HAP-1 (cell line): ENCODE measurements around the gene FAM83D.

ENCODE experiments used
- DNase-seq, 2 experiments: peaks; one replicate each; pipeline ENCODE4 v3.0.0-alpha.2; 2016 to 2020; ENCODE audit warnings: low spot score in 2 of 2
- H3K27me3 ChIP-seq: fragments of 250-450 bp; sonication (Bioruptor Pico); 2 replicates; pipeline ENCODE4 v1.5.1; 2020; ENCODE audit warnings: low read depth, mild to moderate bottlenecking, moderate library complexity
- H3K36me3 ChIP-seq: fragments of 250-450 bp; sonication (Bioruptor Pico); replicated peaks from 2 replicates; pipeline ENCODE4 v1.5.1; 2020; ENCODE audit warnings: mild to moderate bottlenecking
- H3K4me1 ChIP-seq: fragments of 250-450 bp; sonication (Bioruptor Pico); 2 replicates; pipeline ENCODE4 v1.5.1; 2020; ENCODE audit warnings: mild to moderate bottlenecking
- H3K4me3 ChIP-seq: fragments of 250-450 bp; sonication (Bioruptor Pico); 2 replicates; pipeline ENCODE4 v1.5.1; 2020; ENCODE audit warnings: mild to moderate bottlenecking, moderate library complexity
- H3K9me3 ChIP-seq: fragments of 250-450 bp; sonication (Bioruptor Pico); 2 replicates; pipeline ENCODE4 v1.5.1; 2020; ENCODE audit warnings: mild to moderate bottlenecking, moderate library complexity
- in situ Hi-C: fragments of 300-500 bp; cut with MboI; formaldehyde crosslinking; loops from 3 replicates; pipeline ENCODE4 v1.14.3; 2020; ENCODE audit warnings: low sequenced_read_pairs, inconsistent platforms, mixed read lengths

Gene FAM83D

DNA sequence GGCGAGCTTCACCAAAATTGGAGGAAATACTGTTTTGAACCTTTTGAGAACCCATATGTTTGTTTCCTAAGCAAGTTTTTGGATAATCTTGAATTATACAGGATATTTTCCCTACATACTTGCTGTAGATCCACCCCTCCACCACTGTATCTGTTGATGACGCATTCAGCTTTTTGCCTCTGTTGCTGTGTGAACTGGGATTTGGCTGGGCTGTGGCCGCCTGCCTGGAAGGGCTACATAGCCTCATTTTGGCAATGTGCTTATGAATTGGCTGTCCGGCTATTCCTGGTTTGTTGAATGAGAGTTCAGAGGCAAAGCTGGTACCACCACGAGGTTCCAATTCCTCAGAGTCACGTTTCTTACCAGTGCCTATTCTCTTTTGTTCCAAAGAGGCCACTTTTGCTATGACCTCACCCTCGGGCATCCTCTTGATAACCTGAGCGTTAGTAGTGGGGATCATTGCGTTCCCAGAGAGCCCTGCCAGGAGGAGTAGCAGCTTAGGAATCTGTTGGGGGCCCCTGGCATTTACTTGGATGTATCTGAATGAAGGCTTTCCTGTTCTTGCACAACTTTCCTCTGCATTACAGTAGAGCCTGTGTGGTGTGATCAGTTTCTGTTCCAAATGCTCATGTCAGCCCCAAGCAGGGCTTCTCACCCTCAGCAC, 6.4 kb downstream of the FAM83D start:
- no peaks in the 10 kb centered on the region for H3K27me3 ChIP-seq
- no peaks in the 10 kb centered on the region for H3K9me3 ChIP-seq
- peaks cover 14% of the 10 kb centered on the region; the same call in 1 of the 2 replicates for H3K4me1 ChIP-seq
- no peak for DNase-seq
- no peak overlapping the region for H3K4me3 ChIP-seq
- in situ Hi-C loops, result no loop called here
- H3K36me3 ChIP-seq, result peaks cover 65% of the 10 kb centered on the region

DNA sequence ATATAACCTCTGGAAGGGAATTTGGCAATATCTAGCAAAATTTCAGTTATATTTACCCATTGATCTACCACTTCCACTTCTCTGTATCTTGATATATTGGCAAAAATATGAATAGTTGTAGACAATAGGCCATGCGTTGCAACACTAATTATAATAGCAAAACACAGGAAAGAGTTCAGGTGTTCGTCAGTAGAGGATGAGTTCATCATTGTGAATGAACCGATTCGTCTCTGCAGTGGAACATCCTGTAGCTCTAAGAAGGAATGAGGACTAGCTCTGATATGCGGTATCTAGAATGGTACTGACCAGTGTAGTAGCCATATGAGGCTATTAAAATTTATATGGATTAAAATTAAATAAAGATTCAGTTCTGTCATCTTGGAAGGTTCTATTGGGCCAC, 8.3 kb downstream of the FAM83D start:
- H3K9me3 ChIP-seq, result no peaks in the 10 kb centered on the region
- in situ Hi-C loops, result no loop called here
- no peaks in the 10 kb centered on the region for H3K27me3 ChIP-seq
- H3K4me1 ChIP-seq, result peaks cover 15% of the 10 kb centered on the region; the same call in 1 of the 2 replicates
- no peak for DNase-seq
- no peak overlapping the region for H3K4me3 ChIP-seq
- peaks cover 72% of the 10 kb centered on the region for H3K36me3 ChIP-seq

DNA sequence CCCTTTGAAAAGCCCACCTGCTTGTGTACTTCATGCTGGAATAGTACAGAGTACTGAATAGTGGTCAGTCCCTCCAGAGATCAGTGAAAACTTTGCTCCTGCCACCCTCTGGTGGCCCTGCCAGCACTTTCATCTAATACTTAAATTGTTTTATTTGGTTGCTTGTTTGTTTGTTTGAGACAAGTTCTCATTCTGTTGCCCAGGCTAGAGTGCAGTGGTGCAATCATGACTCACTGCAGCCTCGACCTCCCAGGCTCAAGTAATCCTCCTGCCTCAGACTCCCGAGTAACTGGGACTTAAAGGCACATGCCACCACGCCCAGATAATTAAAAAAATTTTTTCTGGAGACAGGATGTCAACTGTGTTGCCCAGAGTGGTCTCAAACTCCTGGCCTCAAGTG, 9.1 kb downstream of the FAM83D start:
- Histone ChIP-seq H3K27me3 (no peaks in the 10 kb centered on the region), H3K4me3 (no peak overlapping the region), H3K9me3 (no peaks in the 10 kb centered on the region), H3K4me1 (peaks cover 15% of the 10 kb centered on the region; the same call in 1 of the 2 replicates), H3K36me3 (peaks cover 74% of the 10 kb centered on the region)
- in situ Hi-C loops, result no loop called here
- no peak for DNase-seq

DNA sequence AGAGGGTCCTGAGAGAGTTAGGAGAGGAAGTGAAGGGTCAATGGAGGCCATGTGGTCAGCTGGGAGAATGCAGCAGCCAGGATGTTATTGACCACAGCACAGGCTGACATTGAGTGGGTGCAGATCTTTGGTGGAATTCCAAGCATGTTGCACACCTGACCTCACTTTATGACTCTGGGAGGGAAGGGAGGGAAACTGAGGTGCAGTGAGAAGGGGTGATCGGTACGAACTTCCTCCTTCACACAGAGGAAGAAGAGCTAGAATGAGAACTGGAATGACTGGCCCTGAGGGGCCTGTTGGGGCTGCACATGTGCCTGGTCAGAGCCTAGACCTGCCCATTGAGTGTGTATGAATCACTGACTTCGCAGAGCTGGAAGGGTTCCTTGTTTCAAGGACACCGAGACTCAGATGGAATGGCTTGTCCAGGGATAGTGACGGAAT, 9.8 kb downstream of the FAM83D start:
- Histone ChIP-seq H3K9me3 (no peaks in the 10 kb centered on the region), H3K27me3 (no peaks in the 10 kb centered on the region), H3K4me3 (no peak overlapping the region), H3K36me3 (peaks cover 75% of the 10 kb centered on the region), H3K4me1 (peaks cover 15% of the 10 kb centered on the region; the same call in 1 of the 2 replicates)
- in situ Hi-C loops, result no loop called here
- DNase-seq, result no peak

DNA sequence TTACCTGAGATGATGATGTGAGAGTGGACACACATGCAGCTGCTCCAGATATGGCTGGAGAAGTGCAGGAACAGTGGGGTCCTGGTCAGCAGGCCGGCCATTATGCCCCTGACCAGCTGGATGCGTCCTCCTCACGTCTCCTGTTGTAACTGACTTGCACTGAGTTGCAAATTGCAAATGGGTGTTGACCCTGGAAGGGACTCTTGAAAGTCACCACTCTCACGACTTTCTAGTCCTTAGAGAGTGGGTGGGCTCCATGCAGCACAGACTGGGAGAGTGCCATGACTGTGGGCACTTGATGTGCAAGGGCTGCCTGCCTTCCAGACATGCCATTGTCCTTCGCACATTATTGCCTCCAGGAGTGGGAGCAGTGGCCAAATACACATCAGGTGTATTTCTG, 10.8 kb downstream of the FAM83D start:
- Histone ChIP-seq H3K36me3 (peaks cover 75% of the 10 kb centered on the region), H3K4me1 (peaks cover 9% of the 10 kb centered on the region; the same call in 1 of the 2 replicates), H3K27me3 (no peaks in the 10 kb centered on the region), H3K9me3 (no peaks in the 10 kb centered on the region), H3K4me3 (no peak overlapping the region)
- in situ Hi-C loops, result no loop called here
- no peak for DNase-seq

DNA sequence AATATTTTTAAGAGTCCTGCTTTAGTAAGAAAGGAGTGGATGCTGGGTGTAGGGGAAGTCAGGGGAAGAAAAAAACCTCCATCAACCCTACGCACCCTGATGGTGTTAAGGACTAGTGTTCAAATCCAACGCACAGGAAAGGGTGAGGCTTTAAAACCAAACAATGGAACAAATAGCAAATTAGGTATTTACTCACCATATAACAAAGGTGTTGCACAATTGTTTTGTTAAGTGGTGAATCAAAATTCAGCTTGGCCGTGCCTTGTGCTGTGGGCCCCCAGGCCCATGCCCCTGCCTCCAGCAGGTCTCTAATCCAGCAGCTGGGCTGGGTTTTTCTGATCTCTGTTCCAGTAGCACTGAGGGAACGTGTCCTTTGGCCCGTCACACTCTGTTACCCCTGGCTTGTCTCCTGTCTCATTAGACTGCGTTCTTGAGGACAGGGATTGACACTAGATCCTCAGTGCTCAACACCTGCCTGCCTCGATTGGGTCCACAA, 11.8 kb downstream of the FAM83D start:
- peaks cover 7% of the 10 kb centered on the region; the same call in 1 of the 2 replicates for H3K4me1 ChIP-seq
- H3K36me3 ChIP-seq, result peaks cover 81% of the 10 kb centered on the region
- DNase-seq, result no peak
- no peaks in the 10 kb centered on the region for H3K27me3 ChIP-seq
- no peaks in the 10 kb centered on the region for H3K9me3 ChIP-seq
- in situ Hi-C loops, result no loop called here
- no peak overlapping the region for H3K4me3 ChIP-seq

DNA sequence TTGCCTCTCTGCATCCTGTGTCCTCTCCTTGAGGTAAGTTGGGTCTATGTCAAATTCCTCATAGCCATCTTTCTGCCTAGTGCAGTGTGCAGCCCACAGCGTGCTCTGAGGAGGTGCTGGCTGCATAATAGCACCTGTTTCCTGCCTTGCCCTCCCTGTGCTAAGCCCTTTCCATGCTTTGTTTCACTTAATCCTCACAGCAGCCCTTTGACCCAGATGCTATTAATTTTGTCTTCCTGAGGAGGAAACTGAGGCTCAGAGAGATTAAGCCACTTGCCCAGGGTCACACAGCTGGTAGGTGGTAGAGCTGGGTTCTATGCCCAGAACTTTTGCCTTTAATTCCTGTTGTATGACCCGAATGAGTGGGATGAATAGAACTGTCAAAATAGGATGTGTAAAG, 13.5 kb downstream of the FAM83D start:
- H3K4me1 ChIP-seq, result peaks cover 7% of the 10 kb centered on the region; the same call in 1 of the 2 replicates
- H3K9me3 ChIP-seq, result no peaks in the 10 kb centered on the region
- H3K4me3 ChIP-seq, result no peak overlapping the region
- H3K36me3 ChIP-seq, result peaks cover 89% of the 10 kb centered on the region
- in situ Hi-C loops, result no loop called here
- DNase-seq, result no peak
- no peaks in the 10 kb centered on the region for H3K27me3 ChIP-seq

DNA sequence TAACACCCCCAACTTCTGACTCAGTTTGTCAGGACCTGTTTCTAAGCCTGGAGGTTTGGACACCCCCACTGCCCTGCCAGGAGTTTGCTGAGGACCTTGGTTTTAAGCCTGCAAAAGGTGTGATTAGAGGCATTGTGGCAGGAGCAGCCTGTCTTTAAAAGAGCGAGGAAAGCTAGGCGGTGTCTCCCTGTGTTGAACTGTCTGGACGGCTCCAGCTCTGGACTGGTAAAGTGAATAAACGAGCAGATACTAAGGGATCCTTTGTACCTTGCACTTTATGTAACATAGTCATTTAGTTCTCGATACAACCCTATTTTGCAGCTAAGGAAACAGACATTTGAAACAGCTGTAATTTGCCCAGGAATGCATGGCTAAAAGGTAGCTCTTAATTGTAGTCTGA, 14.4 kb downstream of the FAM83D start:
- H3K4me3 ChIP-seq, result no peak overlapping the region
- H3K36me3 ChIP-seq, result peaks cover 92% of the 10 kb centered on the region
- in situ Hi-C loops, result no loop called here
- H3K27me3 ChIP-seq, result no peaks in the 10 kb centered on the region
- no peak for DNase-seq
- peaks cover 7% of the 10 kb centered on the region; the same call in 1 of the 2 replicates for H3K4me1 ChIP-seq
- no peaks in the 10 kb centered on the region for H3K9me3 ChIP-seq

DNA sequence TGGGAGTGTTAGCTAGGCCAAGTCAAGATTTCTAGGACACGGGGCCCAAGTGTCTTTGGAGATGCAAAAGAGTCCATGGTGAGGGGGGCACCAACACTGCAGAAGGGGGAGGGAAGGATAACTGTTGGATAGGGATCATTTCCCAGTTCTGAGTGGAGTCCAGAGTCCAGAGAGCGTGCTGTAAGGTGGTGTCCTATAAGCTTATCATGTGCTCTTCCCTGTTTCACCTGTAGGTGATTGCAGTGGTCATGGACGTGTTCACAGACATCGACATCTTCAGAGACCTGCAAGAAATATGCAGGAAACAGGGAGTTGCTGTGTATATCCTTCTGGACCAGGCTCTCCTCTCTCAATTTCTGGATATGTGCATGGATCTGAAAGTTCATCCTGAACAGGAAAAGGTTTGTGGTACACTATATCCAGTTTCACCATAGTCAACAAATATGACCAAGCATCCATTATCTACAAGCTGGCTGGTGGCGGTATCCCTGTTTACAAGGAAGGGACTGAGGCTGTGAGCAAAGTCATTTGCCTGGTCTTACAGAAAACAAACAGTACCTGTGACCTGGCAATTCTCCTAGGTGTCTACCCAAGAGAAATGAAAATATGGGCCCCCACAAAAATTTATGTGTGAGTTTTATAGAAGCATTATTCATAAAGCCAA, 15.6 kb downstream of the FAM83D start:
- H3K36me3 ChIP-seq, result peaks cover 92% of the 10 kb centered on the region
- in situ Hi-C loops, result no loop called here
- H3K4me1 ChIP-seq, result peaks cover 2% of the 10 kb centered on the region; the same call in 1 of the 2 replicates
- no peak overlapping the region for H3K4me3 ChIP-seq
- H3K9me3 ChIP-seq, result no peaks in the 10 kb centered on the region
- no peaks in the 10 kb centered on the region for H3K27me3 ChIP-seq
- DNase-seq, result no peak

DNA sequence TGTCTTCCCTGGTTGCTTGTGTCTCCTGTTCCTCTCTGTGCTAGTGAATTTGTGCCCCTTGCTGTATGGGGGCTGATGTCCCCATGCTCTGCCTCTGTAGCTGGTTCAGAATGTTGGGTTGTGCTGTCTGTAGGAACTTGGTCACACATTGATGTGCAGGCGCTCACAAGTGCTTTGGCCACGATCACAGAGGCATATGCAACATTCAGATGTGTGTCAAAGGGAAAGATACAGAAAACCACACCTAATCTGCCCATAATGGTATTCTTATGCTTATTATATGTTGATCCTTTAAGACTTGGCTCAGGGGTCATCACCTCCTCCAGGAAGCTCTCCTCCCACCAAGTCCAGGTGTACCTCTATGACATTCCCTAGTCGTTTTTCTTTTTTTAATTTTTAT, 18.8 kb downstream of the FAM83D start:
- no peak for DNase-seq
- Histone ChIP-seq H3K27me3 (no peaks in the 10 kb centered on the region), H3K4me3 (no peak overlapping the region), H3K9me3 (no peaks in the 10 kb centered on the region), H3K4me1 (no peaks in the 10 kb centered on the region), H3K36me3 (peaks cover 92% of the 10 kb centered on the region)
- in situ Hi-C loops, result no loop called here

DNA sequence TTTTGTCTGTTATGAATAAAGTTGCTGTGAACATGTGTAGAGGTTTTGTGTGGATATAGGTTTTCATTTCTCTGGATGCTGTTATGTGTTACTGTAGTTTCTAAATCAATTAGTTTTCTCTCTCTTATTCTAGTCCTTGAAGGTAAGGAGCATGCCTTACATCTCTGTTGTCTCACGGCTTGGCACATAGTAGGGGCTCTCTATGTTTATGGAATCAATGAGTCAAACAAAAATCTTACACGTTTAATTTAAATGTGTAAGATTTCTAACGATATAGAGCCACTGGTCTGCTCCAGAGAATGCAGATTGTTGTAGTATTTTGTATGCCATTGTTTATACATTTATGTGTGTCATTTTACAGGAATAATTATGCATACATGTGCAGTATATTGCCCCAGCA, 20.6 kb downstream of the FAM83D start:
- no peak overlapping the region for H3K4me3 ChIP-seq
- H3K9me3 ChIP-seq, result no peaks in the 10 kb centered on the region
- H3K36me3 ChIP-seq, result peaks cover 93% of the 10 kb centered on the region
- no peaks in the 10 kb centered on the region for H3K27me3 ChIP-seq
- no peaks in the 10 kb centered on the region for H3K4me1 ChIP-seq
- in situ Hi-C loops, result no loop called here
- DNase-seq, result no peak

DNA sequence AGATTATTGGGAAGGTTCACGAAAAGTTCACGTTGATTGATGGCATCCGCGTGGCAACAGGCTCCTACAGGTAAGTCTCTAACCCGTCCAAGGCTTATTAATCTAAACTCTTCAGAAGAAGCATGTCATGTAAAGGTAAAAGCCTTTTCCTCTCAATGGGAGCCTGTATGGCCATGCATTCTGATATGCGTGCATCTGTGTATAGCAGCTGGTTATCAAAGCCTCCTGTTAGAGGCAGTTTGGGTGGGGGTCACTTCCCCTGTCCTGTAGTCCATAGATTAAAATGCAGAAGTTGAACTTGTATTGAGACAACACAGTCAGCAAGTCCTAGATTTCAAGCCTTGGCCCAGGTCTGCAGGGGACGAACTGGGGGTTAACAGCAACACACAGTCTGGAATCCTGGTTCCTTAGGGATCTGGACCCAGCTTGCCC, 21.7 kb downstream of the FAM83D start:
- no peak for DNase-seq
- in situ Hi-C loops, result no loop called here
- Histone ChIP-seq H3K4me3 (no peak overlapping the region), H3K27me3 (no peaks in the 10 kb centered on the region), H3K9me3 (no peaks in the 10 kb centered on the region), H3K36me3 (peaks cover 93% of the 10 kb centered on the region), H3K4me1 (no peaks in the 10 kb centered on the region)

DNA sequence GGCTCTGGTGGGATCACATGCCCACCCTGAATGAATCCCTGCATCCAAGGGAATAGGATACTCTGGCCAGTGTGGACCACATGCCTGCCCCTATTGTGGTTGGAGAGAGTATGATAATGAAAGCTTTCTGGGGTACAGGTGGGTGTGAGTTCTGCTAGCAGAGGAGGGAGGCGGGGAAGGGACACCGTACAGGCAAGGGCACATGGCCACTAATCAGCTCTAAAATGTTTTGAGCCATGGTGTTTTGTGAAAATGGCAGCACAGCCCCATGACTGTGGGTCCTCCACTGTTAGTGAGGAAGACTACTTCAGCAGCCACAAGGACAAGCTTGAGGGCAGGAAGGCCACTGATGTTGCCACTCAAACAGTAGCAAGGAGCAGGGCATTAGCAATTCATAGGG, 24.0 kb downstream of the FAM83D start:
- no peak for DNase-seq
- H3K36me3 ChIP-seq, result peaks cover 87% of the 10 kb centered on the region
- no peak overlapping the region for H3K4me3 ChIP-seq
- H3K4me1 ChIP-seq, result no peaks in the 10 kb centered on the region
- H3K27me3 ChIP-seq, result no peaks in the 10 kb centered on the region
- in situ Hi-C loops, result no loop called here
- no peaks in the 10 kb centered on the region for H3K9me3 ChIP-seq

DNA sequence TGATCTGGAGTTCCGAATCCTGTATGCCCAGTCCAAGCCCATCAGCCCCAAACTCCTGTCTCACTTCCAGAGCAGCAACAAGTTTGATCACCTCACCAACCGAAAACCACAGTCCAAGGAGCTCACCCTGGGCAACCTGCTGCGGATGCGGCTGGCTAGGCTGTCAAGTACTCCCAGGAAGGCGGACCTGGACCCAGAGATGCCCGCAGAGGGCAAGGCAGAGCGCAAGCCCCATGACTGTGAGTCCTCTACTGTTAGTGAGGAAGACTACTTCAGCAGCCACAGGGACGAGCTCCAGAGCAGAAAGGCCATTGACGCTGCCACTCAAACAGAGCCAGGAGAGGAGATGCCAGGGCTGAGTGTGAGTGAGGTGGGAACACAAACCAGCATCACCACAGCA, 25.4 kb downstream of the FAM83D start:
- Histone ChIP-seq H3K27me3 (no peaks in the 10 kb centered on the region), H3K9me3 (no peaks in the 10 kb centered on the region), H3K4me1 (no peaks in the 10 kb centered on the region), H3K36me3 (peaks cover 77% of the 10 kb centered on the region), H3K4me3 (no peak overlapping the region)
- in situ Hi-C loops, result no loop called here
- DNase-seq, result no peak
